Measurements from ENCODE around the gene UCN3. TPM values are rescaled to one million over a fixed set of nuclear protein-coding genes. Genes with fewer than 3 reads are reported as not detected.
"Not testable (repeated sequence)": the region's sequence is repeated elsewhere in the genome, so short reads cannot be mapped to it uniquely, and the experiment has no call there.

Gene UCN3
- total and polyA plus RNA-seq, 7 donors: 3.9 TPM; not detected in 5

GRCh38 chr10:5370493-5371352 is 6.0 kb downstream of the UCN3 start:
- WGBS, 2 donors: 77 to 91% methylated on average over 28 of the region's 28 CpGs
- Histone ChIP-seq H3K9me3 (no peaks in the 10 kb centered on the region), H3K4me3 (no peak overlapping the region), H3K4me1 (no peaks in the 10 kb centered on the region), H3K27ac (no peak overlapping the region), H3K36me3 (no peaks in the 10 kb centered on the region), H3K27me3 (no peaks in the 10 kb centered on the region)
- intact Hi-C loops (cut with DNase I): no loop called here
- no peak for TF ChIP-seq POLR2AphosphoS5 (IDR thresholded peaks at IDR 0.05)
- no peak for TF ChIP-seq CTCF (IDR thresholded peaks at IDR 0.05)
- TF ChIP-seq EP300 (IDR thresholded peaks at IDR 0.05): no peak
- TF ChIP-seq POLR2A (IDR thresholded peaks at IDR 0.05): no peak
- DNase-seq: no peak

GRCh38 chr10:5373307-5373706 is 8.5 kb downstream of the UCN3 start:
- no peak overlapping the region for H3K27ac ChIP-seq
- no peak overlapping the region for H3K4me3 ChIP-seq
- H3K4me1 ChIP-seq: no peaks in the 10 kb centered on the region
- H3K36me3 ChIP-seq: no peaks in the 10 kb centered on the region
- H3K9me3 ChIP-seq: no peaks in the 10 kb centered on the region
- TF ChIP-seq CTCF (IDR thresholded peaks at IDR 0.05) (no peak), EP300 (IDR thresholded peaks at IDR 0.05) (no peak), POLR2A (IDR thresholded peaks at IDR 0.05) (no peak), POLR2AphosphoS5 (IDR thresholded peaks at IDR 0.05) (no peak)
- DNase-seq: no peak
- H3K27me3 ChIP-seq: no peaks in the 10 kb centered on the region
- WGBS, 2 donors: 75 to 82% methylated on average over 4 of the region's 4 CpGs
- intact Hi-C loops (cut with DNase I): no loop called here

GRCh38 chr10:5373891-5374611 is 9.3 kb downstream of the UCN3 start:
- intact Hi-C loops (cut with DNase I): no loop called here
- Histone ChIP-seq H3K27me3 (no peaks in the 10 kb centered on the region), H3K27ac (no peak overlapping the region), H3K4me1 (no peaks in the 10 kb centered on the region), H3K9me3 (no peaks in the 10 kb centered on the region), H3K4me3 (no peak overlapping the region), H3K36me3 (no peaks in the 10 kb centered on the region)
- WGBS, 2 donors: 82 to 86% methylated on average over 18 to 20 of the region's 22 CpGs
- TF ChIP-seq POLR2AphosphoS5 (IDR thresholded peaks at IDR 0.05): no peak
- TF ChIP-seq POLR2A (IDR thresholded peaks at IDR 0.05): no peak
- TF ChIP-seq EP300 (IDR thresholded peaks at IDR 0.05): no peak
- DNase-seq: no peak

- Histone ChIP-seq H3K27me3 (no peaks in the 10 kb centered on the region), H3K36me3 (no peaks in the 10 kb centered on the region), H3K4me3 (no peak overlapping the region), H3K27ac (no peak overlapping the region), H3K9me3 (no peaks in the 10 kb centered on the region), H3K4me1 (no peaks in the 10 kb centered on the region)
- no peak for DNase-seq
- TF ChIP-seq POLR2A (IDR thresholded peaks at IDR 0.05) (no peak), EP300 (IDR thresholded peaks at IDR 0.05) (no peak), CTCF (IDR thresholded peaks at IDR 0.05) (no peak), POLR2AphosphoS5 (IDR thresholded peaks at IDR 0.05) (no peak)
- intact Hi-C loops (cut with DNase I): no loop called here
- WGBS, 2 donors: 73 to 83% methylated on average over 4 of the region's 4 CpGs
These were observed 11.7 kb downstream of the UCN3 start for GRCh38 chr10:5376450-5376849.

- H3K4me3 ChIP-seq; H3K4me1 ChIP-seq; H3K36me3 ChIP-seq; H3K27me3 ChIP-seq; H3K9me3 ChIP-seq; intact Hi-C loops (cut with DNase I); H3K27ac ChIP-seq; DNase-seq: not testable (repeated sequence)
- WGBS, 2 donors: 95 to 97% methylated on average over 5 of the region's 5 CpGs
These were observed 14.4 kb downstream of the UCN3 start for GRCh38 chr10:5379202-5379601.

- intact Hi-C loops (cut with DNase I); H3K36me3 ChIP-seq; H3K4me1 ChIP-seq; DNase-seq; H3K9me3 ChIP-seq; H3K27me3 ChIP-seq; H3K4me3 ChIP-seq; H3K27ac ChIP-seq: not testable (repeated sequence)
- WGBS, 2 donors: 90% methylated on average over 12 of the region's 12 CpGs
These were observed 15.6 kb downstream of the UCN3 start for GRCh38 chr10:5380395-5380794.

All from sigmoid colon (tissue), 7 donors.